Measurements from ENCODE around the gene CYB5RL.
A peak's percentile ranks its signal among the peaks of the same experiment; 100 is the strongest.
"Not testable (repeated sequence)": the region's sequence is repeated elsewhere in the genome, so short reads cannot be mapped to it uniquely, and the experiment has no call there.

CYB5RL gene

GRCh38 chr1:54212872-54213271, 13.0 kb upstream of the CYB5RL start:
- DNase-seq (ENCODE audit: low read depth): no peak
- no peak overlapping the region for H3K4me3 ChIP-seq (ENCODE audit: control insufficient read depth, low read depth, low read length)
- no peak for TF ChIP-seq CTCF (conservative IDR thresholded peaks at IDR 0.05; ENCODE audit: control insufficient read depth, insufficient read depth, low read depth, low read length)

GRCh38 chr1:54207896-54208295, 8.1 kb upstream of the CYB5RL start:
- not testable (repeated sequence) for DNase-seq (ENCODE audit: low read depth)

GRCh38 chr1:54207287-54207686, 7.5 kb upstream of the CYB5RL start:
- DNase-seq (ENCODE audit: low read depth): no peak
- no peak for TF ChIP-seq CTCF (conservative IDR thresholded peaks at IDR 0.05; ENCODE audit: control insufficient read depth, insufficient read depth, low read depth, low read length)
- no peak overlapping the region for H3K4me3 ChIP-seq (ENCODE audit: control insufficient read depth, low read depth, low read length)

More at GRCh38 chr1:54207896-54208295, 8.1 kb upstream of the CYB5RL start:
- H3K4me3 ChIP-seq (ENCODE audit: control insufficient read depth, low read depth, low read length): not testable (repeated sequence)

GRCh38 chr1:54204199-54204598, 4.4 kb upstream of the CYB5RL start:
- no peak overlapping the region for H3K4me3 ChIP-seq (ENCODE audit: control insufficient read depth, low read depth, low read length)
- TF ChIP-seq CTCF (conservative IDR thresholded peaks at IDR 0.05; ENCODE audit: control insufficient read depth, insufficient read depth, low read depth, low read length): no peak
- DNase-seq (ENCODE audit: low read depth): no peak

GRCh38 chr1:54200519-54200997, 728 bp upstream of the CYB5RL start:
- no peak for TF ChIP-seq CTCF (conservative IDR thresholded peaks at IDR 0.05; ENCODE audit: control insufficient read depth, insufficient read depth, low read depth, low read length)
- peak; percentile 6 for DNase-seq (ENCODE audit: low read depth)
- peak overlapping the region; percentile 89 for H3K4me3 ChIP-seq (ENCODE audit: control insufficient read depth, low read depth, low read length)

GRCh38 chr1:54199151-54199764, 572 bp downstream of the CYB5RL start:
- peak overlapping the region; percentile 89 for H3K4me3 ChIP-seq (ENCODE audit: control insufficient read depth, low read depth, low read length)
- peak; percentile 13 for DNase-seq (ENCODE audit: low read depth)
- no peak for TF ChIP-seq CTCF (conservative IDR thresholded peaks at IDR 0.05; ENCODE audit: control insufficient read depth, insufficient read depth, low read depth, low read length)

GRCh38 chr1:54193453-54193852, 6.4 kb downstream of the CYB5RL start:
- no peak for DNase-seq (ENCODE audit: low read depth)
- H3K4me3 ChIP-seq (ENCODE audit: control insufficient read depth, low read depth, low read length): no peak overlapping the region
- no peak for TF ChIP-seq CTCF (conservative IDR thresholded peaks at IDR 0.05; ENCODE audit: control insufficient read depth, insufficient read depth, low read depth, low read length)
